LNCaP clone FGC (cell line): ENCODE data around the gene PIGZ.

Experiments
- DNase-seq: peaks from one replicate; pipeline ENCODE4 v3.0.0-alpha.2; 2011; ENCODE audit warnings: low read depth
- H3K4me3 ChIP-seq: 2 replicates; pipeline ENCODE4 v1.5.1; 2011; ENCODE audit warnings: mild to moderate bottlenecking, low read depth, low read length, control low read depth
- CTCF ChIP-seq: IDR thresholded peaks from 2 replicates; pipeline ENCODE4 v1.5.1; 2012; ENCODE audit warnings: mild to moderate bottlenecking; ENCODE audit not compliant: control insufficient read depth, insufficient read depth; ENCODE audit errors: extremely low read depth

PIGZ gene

GRCh38 chr3:196941729-196942225 is 26.9 kb downstream of the PIGZ start:
- no peak for DNase-seq
- TF ChIP-seq CTCF: no peak
- H3K4me3 ChIP-seq: peak overlapping the region; percentile 99

- no peak overlapping the region for H3K4me3 ChIP-seq
- no peak for TF ChIP-seq CTCF
- no peak for DNase-seq
Measured at GRCh38 chr3:196938576-196938975, 30.1 kb downstream of the PIGZ start.

GRCh38 chr3:196938124-196938523 is 30.5 kb downstream of the PIGZ start:
- H3K4me3 ChIP-seq: no peak overlapping the region
- no peak for DNase-seq
- no peak for TF ChIP-seq CTCF

- DNase-seq: no peak
- H3K4me3 ChIP-seq: no peak overlapping the region
- TF ChIP-seq CTCF: no peak
Measured at GRCh38 chr3:196936288-196936687, 32.3 kb downstream of the PIGZ start.

GRCh38 chr3:196932600-196932999 is 36.0 kb downstream of the PIGZ start:
- no peak for DNase-seq
- TF ChIP-seq CTCF: no peak
- H3K4me3 ChIP-seq: no peak overlapping the region

GRCh38 chr3:196931828-196932587 is 36.6 kb downstream of the PIGZ start:
- TF ChIP-seq CTCF: no peak
- DNase-seq: no peak

GRCh38 chr3:196931157-196931556 is 37.5 kb downstream of the PIGZ start:
- no peak overlapping the region for H3K4me3 ChIP-seq
- TF ChIP-seq CTCF: no peak
- no peak for DNase-seq

More at GRCh38 chr3:196931828-196932587, 36.6 kb downstream of the PIGZ start:
- no peak overlapping the region for H3K4me3 ChIP-seq
